OCI-LY7 (cell line): ENCODE data around the gene MYOCD. TPM values are rescaled to one million over a fixed set of nuclear protein-coding genes. Genes with fewer than 3 reads are reported as not detected.

ENCODE experiments used
- BruUV-seq: library from RNA; stranded (reverse); fragments of 400-500 nt; replicated peaks from 2 replicates; lab custom pipeline; 2021; lab: Mats Ljungman, UMichigan
- CTCF ChIA-PET: fragments of 300-600 bp; sonication (Branson Sonifier 250); formaldehyde crosslinking; loops from one replicate; lab custom pipeline; 2022; ENCODE audit warnings: antibody characterized with exemption; ENCODE audit not compliant: unreplicated experiment; lab: Charles Lee
- POLR2A ChIA-PET: fragments of 300-600 bp; sonication (Branson Sonifier 250); formaldehyde crosslinking; loops from one replicate; lab custom pipeline; 2022; ENCODE audit warnings: antibody characterized with exemption; lab: Charles Lee
- DNase-seq: peaks from one replicate; pipeline ENCODE4 v3.0.0-alpha.2; 2015; ENCODE audit warnings: low spot score
- H2AFZ ChIP-seq: fragments of 200-600 bp; sonication (generic), shearing (Covaris generic); 2 replicates; pipeline ENCODE4 v1.6.1; 2014; ENCODE audit warnings: mild to moderate bottlenecking, antibody characterized with exemption, low read length, moderate library complexity
- H3K27ac ChIP-seq: fragments of 200-600 bp; sonication (generic); 2 replicates; pipeline ENCODE4 v1.5.1; 2014; ENCODE audit warnings: mixed run types, low read depth, mild to moderate bottlenecking, moderate library complexity, low read length, inconsistent platforms; ENCODE audit not compliant: poor library complexity, severe bottlenecking
- H3K36me3 ChIP-seq: fragments of 200-600 bp; sonication (generic); 2 replicates; pipeline ENCODE4 v1.6.1; 2014; ENCODE audit warnings: mild to moderate bottlenecking, antibody characterized with exemption, low read length, moderate library complexity, mixed read lengths; ENCODE audit not compliant: insufficient read depth
- H3K4me1 ChIP-seq: fragments of 200-600 bp; sonication (generic); 2 replicates; pipeline ENCODE4 v1.5.1; 2014; ENCODE audit warnings: mild to moderate bottlenecking, low read length; ENCODE audit not compliant: insufficient read depth, poor library complexity, severe bottlenecking
- H3K4me2 ChIP-seq: fragments of 200-600 bp; sonication (generic); 2 replicates; pipeline ENCODE4 v1.6.1; 2014; ENCODE audit warnings: mild to moderate bottlenecking, low read length
- H3K4me3 ChIP-seq: fragments of 200-600 bp; sonication (generic); 2 replicates; pipeline ENCODE4 v1.5.1; 2014; ENCODE audit warnings: mild to moderate bottlenecking, low read depth, low read length; ENCODE audit not compliant: poor library complexity, severe bottlenecking
- H3K79me2 ChIP-seq: fragments of 200-600 bp; sonication (generic); 2 replicates; pipeline ENCODE4 v1.6.1; 2016; ENCODE audit warnings: low read depth, mild to moderate bottlenecking, low read length, moderate library complexity, mixed read lengths; ENCODE audit not compliant: insufficient read depth
- H3K9me2 ChIP-seq: fragments of 200-600 bp; sonication (generic); 2 replicates; pipeline ENCODE4 v1.6.1; 2016; ENCODE audit warnings: mild to moderate bottlenecking, low read length, mixed read lengths; ENCODE audit not compliant: insufficient read depth
- H3K9me3 ChIP-seq: fragments of 200-600 bp; sonication (generic); 2 replicates; pipeline ENCODE4 v1.6.1; 2014; ENCODE audit warnings: mild to moderate bottlenecking, mixed run types, low read length, mixed read lengths
- H4K20me1 ChIP-seq: fragments of 200-600 bp; sonication (generic); 2 replicates; pipeline ENCODE4 v1.6.1; 2014; ENCODE audit warnings: mild to moderate bottlenecking, antibody characterized with exemption, low read length, moderate library complexity, mixed read lengths; ENCODE audit not compliant: insufficient read depth
- EZH2phosphoT487 ChIP-seq: fragments of 200-600 bp; sonication (generic); IDR thresholded peaks from 2 replicates; pipeline ENCODE4 v1.6.1; 2018; ENCODE audit warnings: low read depth, borderline replicate concordance, mild to moderate bottlenecking, mixed run types, antibody characterized with exemption, low read length, moderate library complexity, mixed read lengths
- intact Hi-C: fragments of 100-400 bp; cut with micrococcal nuclease; formaldehyde crosslinking; loops from one replicate; pipeline ENCODE4 v1.10.0; 2022; ENCODE audit not compliant: unreplicated experiment
- total RNA-seq, 2 experiments: library from RNA; depleted of rRNA in 1 of 2; stranded (reverse); fragments of >200 nt in 1 of 2; shearing (Covaris generic) in 1 of 2; gene quantifications; 2 replicates each; pipeline ENCODE4 v1.2.3, GENCODE V29; 2014 to 2022
- TF ChIP-seq, protein P1 (sequence below): fragments of 200-600 bp; sonication (generic); conservative IDR thresholded peaks from 2 replicates; pipeline ENCODE4 v1.5.1; 2014; ENCODE audit warnings: mild to moderate bottlenecking, antibody characterized with exemption, low read length, moderate library complexity, mixed read lengths

MYOCD gene
- total RNA-seq, 2 experiments from 2014 or later = not detected

DNA sequence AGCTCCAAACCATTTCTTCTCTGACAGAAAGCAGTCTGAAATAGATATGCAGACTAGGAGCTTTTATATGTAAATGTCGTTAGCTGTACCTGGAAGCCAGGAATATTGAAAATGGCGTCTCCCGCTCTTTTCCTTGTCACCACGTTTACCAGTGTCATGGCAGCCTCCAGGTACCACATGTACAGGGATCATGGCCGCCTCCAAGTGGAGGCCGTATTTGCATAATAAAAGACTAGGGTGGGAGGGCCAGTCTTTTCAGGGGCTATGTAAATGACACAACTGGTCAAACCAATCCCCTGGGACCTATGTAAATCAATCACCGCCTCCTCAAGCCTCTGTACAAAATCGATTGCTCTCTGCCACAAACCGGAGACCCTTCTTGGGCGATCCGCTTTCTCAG, 54.3 kb downstream of the MYOCD start:
- CTCF ChIA-PET = no interaction called here
- Histone ChIP-seq H2AFZ (no peak overlapping the region), H3K4me2 (no peak overlapping the region), H3K9me2 (no peaks in the 10 kb centered on the region), H3K4me1 (no peaks in the 10 kb centered on the region), H3K4me3 (no peak overlapping the region), H3K36me3 (no peaks in the 10 kb centered on the region), H3K9me3 (no peaks in the 10 kb centered on the region), H3K79me2 (no peaks in the 10 kb centered on the region), H4K20me1 (no peaks in the 10 kb centered on the region), H3K27ac (no peak overlapping the region)
- POLR2A ChIA-PET = no interaction called here
- intact Hi-C loops = loop anchor here (10.0 kb wide), 1 partner anchor 45 kb away; no protein-coding TSS in a partner anchor
- TF ChIP-seq, protein P1, sequence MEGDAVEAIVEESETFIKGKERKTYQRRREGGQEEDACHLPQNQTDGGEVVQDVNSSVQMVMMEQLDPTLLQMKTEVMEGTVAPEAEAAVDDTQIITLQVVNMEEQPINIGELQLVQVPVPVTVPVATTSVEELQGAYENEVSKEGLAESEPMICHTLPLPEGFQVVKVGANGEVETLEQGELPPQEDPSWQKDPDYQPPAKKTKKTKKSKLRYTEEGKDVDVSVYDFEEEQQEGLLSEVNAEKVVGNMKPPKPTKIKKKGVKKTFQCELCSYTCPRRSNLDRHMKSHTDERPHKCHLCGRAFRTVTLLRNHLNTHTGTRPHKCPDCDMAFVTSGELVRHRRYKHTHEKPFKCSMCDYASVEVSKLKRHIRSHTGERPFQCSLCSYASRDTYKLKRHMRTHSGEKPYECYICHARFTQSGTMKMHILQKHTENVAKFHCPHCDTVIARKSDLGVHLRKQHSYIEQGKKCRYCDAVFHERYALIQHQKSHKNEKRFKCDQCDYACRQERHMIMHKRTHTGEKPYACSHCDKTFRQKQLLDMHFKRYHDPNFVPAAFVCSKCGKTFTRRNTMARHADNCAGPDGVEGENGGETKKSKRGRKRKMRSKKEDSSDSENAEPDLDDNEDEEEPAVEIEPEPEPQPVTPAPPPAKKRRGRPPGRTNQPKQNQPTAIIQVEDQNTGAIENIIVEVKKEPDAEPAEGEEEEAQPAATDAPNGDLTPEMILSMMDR = no peak
- no peak for TF ChIP-seq EZH2phosphoT487
- BruUV-seq = no TSS peak
- DNase-seq = no peak

DNA sequence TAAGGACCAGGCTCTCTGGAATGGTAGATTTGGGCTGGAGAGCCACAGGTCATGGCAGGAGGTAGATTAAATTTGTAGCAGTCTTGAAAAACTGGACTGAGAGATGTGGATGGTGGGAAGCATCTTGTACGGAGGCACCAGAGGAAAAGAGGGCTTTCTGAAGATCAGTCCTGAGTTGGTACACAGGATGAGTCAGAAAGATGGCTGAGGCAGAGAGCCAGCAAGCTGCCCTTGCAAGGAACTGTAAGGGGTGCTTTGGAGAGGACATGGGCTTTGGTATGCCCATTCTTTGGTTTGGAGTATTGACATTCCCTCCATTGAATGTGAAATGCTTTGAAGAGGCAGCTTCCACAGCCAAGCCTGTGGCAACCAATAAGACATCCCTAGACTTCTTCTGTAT, 55.9 kb downstream of the MYOCD start:
- Histone ChIP-seq H3K36me3 (no peaks in the 10 kb centered on the region), H3K9me2 (no peaks in the 10 kb centered on the region), H3K9me3 (no peaks in the 10 kb centered on the region), H3K4me3 (no peak overlapping the region), H3K27ac (no peak overlapping the region), H3K4me2 (no peak overlapping the region), H3K79me2 (no peaks in the 10 kb centered on the region), H2AFZ (no peak overlapping the region), H3K4me1 (no peaks in the 10 kb centered on the region), H4K20me1 (no peaks in the 10 kb centered on the region)
- intact Hi-C loops = no loop called here
- no TSS peak for BruUV-seq
- DNase-seq = no peak
- ChIA-PET POLR2A (no interaction called here), CTCF (no interaction called here)
- TF ChIP-seq, protein P1 = no peak
- no peak for TF ChIP-seq EZH2phosphoT487

DNA sequence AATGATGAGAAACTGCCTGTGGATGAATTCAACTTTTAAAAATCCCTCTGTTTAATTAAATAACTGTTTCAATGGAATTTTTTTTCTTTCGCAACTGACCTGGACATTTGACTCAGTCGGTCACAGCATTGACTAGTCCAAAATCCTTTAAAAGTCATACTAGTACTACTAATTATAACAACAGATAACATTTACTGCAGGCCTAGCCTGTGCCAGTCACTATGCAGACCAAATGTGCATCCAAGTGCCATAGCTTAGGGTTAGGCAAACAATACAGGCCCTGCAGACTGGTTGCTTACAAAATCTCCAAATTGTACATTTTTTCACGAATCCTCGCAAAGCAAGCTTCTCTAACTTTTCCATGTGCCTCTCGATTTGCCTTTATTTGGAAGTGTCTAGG, 56.6 kb downstream of the MYOCD start:
- CTCF ChIA-PET = interaction anchor here (0.6 kb wide), 1 partner anchor 655 kb away, joined by 3 read pairs; no protein-coding TSS in a partner anchor
- no TSS peak for BruUV-seq
- H3K9me2 ChIP-seq = no peaks in the 10 kb centered on the region
- H3K36me3 ChIP-seq = no peaks in the 10 kb centered on the region
- no peaks in the 10 kb centered on the region for H3K4me1 ChIP-seq
- intact Hi-C loops = no loop called here
- H3K4me2 ChIP-seq = no peak overlapping the region
- no peak overlapping the region for H3K4me3 ChIP-seq
- POLR2A ChIA-PET = no interaction called here
- no peaks in the 10 kb centered on the region for H3K9me3 ChIP-seq
- H3K27ac ChIP-seq = no peak overlapping the region
- no peak for DNase-seq
- TF ChIP-seq, protein P1 = no peak
- no peak for TF ChIP-seq EZH2phosphoT487
- H3K79me2 ChIP-seq = no peaks in the 10 kb centered on the region
- no peaks in the 10 kb centered on the region for H4K20me1 ChIP-seq
- no peak overlapping the region for H2AFZ ChIP-seq
